Choroid plexus epithelial cell (primary cell): ENCODE data around the gene ABHD18.

ENCODE experiments used
- DNase-seq: peaks from one replicate; pipeline ENCODE4 v3.0.0-alpha.2; 2010; ENCODE audit warnings: low read depth
- H3K4me3 ChIP-seq: 2 replicates; pipeline ENCODE4 v1.5.1; 2011; ENCODE audit warnings: low read depth, mild to moderate bottlenecking, control low read depth, low read length, moderate library complexity
- TF ChIP-seq, protein P1 (sequence below): conservative IDR thresholded peaks from 2 replicates; pipeline ENCODE4 v1.5.1; 2011; ENCODE audit warnings: low read depth, mild to moderate bottlenecking, control low read depth, inconsistent platforms, low read length, moderate library complexity

Gene ABHD18

DNA sequence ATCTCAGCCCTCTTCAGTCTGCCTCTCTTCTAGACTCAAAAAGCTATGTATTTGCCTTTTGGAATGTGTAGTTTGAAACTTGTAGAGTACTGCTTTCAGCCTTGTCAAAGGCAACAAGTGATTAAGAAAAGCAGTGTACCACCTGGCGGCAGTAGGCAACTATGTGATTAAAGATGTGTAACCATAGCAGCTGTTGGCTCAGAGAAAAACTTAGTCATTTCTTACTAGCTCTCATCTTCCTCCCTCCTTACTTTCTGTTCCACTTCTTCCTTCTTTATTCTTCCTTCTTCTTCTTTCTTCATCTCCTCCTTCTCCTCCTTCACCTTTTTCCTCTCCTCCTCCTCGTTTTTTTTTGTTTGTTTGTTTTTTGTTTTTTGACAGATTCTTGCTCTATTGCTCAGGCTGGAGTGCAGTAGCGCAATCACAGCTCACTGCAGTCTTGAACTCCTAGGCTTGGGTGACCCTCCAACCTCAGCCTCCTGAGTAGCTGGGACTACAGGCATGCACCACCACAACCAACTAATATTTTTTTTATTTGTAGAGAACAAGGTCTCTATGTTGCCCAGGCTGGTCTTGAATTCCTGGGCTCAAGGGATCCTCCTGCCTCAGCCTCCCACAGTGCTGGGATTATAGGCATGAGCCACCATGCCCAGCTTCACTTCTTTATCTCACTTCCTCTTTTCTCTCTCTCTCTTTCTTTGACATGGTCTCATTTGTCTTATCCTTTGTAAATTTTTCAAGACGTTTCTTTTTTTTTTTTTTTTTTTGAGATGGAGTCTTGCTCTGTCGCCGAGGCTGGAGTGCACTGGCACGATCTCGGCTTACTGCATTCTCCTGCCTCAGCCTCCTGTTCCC is 32.6 kb downstream of the ABHD18 start:
- TF ChIP-seq, protein P1, sequence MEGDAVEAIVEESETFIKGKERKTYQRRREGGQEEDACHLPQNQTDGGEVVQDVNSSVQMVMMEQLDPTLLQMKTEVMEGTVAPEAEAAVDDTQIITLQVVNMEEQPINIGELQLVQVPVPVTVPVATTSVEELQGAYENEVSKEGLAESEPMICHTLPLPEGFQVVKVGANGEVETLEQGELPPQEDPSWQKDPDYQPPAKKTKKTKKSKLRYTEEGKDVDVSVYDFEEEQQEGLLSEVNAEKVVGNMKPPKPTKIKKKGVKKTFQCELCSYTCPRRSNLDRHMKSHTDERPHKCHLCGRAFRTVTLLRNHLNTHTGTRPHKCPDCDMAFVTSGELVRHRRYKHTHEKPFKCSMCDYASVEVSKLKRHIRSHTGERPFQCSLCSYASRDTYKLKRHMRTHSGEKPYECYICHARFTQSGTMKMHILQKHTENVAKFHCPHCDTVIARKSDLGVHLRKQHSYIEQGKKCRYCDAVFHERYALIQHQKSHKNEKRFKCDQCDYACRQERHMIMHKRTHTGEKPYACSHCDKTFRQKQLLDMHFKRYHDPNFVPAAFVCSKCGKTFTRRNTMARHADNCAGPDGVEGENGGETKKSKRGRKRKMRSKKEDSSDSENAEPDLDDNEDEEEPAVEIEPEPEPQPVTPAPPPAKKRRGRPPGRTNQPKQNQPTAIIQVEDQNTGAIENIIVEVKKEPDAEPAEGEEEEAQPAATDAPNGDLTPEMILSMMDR: no peak
- DNase-seq: peak; percentile 36
- H3K4me3 ChIP-seq: no peak overlapping the region

- DNase-seq: peak; percentile 59
- TF ChIP-seq, protein P1: no peak
- no peak overlapping the region for H3K4me3 ChIP-seq
Measured at GRCh38 chr4:128006592-128006991, 41.4 kb downstream of the ABHD18 start.

- TF ChIP-seq, protein P1: no peak
- no peak for DNase-seq
- no peak overlapping the region for H3K4me3 ChIP-seq
Measured at GRCh38 chr4:128009428-128009827, 44.2 kb downstream of the ABHD18 start.

GRCh38 chr4:128025319-128025718 is 60.1 kb downstream of the ABHD18 start:
- H3K4me3 ChIP-seq: no peak overlapping the region
- TF ChIP-seq, protein P1: no peak
- DNase-seq: no peak

DNA sequence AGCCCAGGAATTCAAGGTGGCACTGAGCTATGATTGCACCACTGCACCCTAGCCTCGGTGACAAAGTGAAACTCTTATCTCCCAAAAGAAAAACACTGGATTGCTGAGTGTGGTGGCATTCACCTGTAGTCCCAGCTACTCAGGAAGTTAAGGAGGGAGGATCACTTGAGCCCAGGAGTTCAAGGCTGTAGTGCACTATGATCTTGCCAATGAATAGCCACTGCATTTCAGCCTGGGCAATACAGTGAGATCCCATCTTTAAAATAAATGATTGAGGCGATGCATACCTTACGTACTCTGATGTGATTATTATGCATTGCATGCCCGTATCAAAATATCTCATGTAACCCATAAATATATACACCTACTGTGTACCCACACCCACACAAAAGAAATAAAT is 64.7 kb downstream of the ABHD18 start:
- TF ChIP-seq, protein P1: no peak
- no peak overlapping the region for H3K4me3 ChIP-seq
- DNase-seq: no peak

DNA sequence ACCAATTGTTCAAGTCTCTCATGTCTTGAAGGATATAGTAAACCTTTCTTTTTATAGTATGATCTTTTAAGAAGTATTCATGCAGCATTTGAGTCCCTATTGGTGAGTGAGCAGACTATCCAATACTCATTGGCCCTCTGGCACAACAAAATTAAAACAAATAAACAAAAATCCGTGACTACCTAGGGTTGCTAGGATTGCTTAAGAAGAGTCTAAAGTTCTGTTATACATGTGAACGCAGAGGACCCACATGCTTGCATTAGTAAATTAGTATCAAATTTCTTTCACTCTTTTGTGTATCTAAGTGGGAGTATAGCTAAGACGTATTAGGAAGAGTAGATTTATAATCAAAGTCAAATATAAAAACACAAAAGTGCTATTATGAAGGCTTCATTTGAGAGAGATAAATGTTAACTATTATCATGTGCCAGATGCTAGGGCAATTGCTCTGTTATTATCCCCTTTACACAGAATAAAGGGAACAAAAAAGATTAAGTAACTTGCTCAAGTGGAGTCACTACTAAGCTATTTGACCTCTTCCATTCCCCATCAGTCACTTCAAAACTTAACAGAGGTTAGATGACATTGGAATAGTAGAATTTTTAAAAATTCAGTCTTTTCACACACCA is 66.7 kb downstream of the ABHD18 start:
- TF ChIP-seq, protein P1: no peak
- H3K4me3 ChIP-seq: no peak overlapping the region
- peak; percentile 52 for DNase-seq
